GM12801 (cell line): ENCODE data around the gene GNPDA1.

ENCODE experiments used
- CTCF ChIP-seq: IDR thresholded peaks from one replicate; pipeline ENCODE4 v1.5.1; 2011; ENCODE audit warnings: control low read depth; ENCODE audit not compliant: insufficient read length; ENCODE audit errors: extremely low read depth

The GNPDA1 gene

GRCh38 chr5:141989720-141990119 lies 23.1 kb downstream of the GNPDA1 start:
- TF ChIP-seq CTCF = no peak

DNA sequence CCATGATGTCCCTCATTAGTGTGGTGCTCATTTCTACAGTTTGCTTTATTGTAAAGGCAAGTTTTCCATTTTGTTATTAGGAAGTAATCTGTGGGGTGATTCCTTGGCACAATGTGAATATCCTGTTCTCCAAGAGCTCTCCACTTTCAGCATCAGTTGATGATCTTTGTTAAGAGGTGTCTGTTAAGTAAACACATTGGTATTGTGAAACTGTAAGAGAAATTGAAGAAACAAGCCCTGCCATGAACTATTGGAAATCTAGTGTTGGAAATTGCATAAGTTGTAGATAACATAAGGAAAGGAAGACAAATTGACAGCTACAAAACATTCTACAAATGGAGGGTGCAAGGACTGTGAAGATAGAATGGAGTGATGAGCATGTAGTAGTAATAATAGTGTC lies 26.8 kb downstream of the GNPDA1 start:
- TF ChIP-seq CTCF = no peak

DNA sequence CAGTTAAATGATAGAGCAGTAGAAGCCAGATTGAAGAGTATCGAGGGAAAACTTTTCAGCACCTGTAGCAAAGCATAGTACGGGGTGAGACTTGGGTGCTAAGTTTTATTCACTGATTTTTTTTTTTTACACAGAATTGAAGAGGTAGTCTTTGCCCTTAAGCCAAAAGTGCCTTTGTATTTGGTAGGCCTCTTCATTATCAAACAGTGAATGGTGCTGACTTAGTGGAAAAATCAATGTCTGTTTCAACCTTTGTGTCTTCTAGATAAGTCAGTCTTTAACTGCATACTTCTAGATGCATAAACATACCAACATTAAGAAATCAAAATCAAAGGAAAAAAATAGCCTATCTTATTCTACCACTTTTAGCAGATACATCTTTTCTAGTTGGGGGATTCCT lies 30.2 kb downstream of the GNPDA1 start:
- no peak for TF ChIP-seq CTCF

- no peak for TF ChIP-seq CTCF
Measured at GRCh38 chr5:141978389-141978788, 34.4 kb downstream of the GNPDA1 start.

DNA sequence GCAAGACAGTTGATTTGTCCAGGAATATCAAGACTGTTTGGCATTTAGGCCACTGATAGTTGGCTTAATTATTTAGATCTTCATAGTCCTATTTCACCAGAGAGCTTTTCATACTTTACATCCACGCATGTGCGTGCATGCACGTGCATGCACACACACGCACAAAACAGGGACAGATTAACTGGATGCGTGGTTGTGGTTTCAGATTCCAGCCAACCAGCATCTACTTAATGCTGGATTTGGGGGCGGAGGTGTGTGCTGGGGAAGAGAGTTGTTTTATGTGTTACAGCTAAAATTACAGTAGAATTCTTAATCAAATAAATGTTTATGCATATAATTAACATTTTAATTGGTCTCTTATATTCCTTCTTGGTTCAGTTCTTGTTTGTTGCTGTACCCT lies 36.7 kb downstream of the GNPDA1 start:
- TF ChIP-seq CTCF = no peak

- no peak for TF ChIP-seq CTCF
Measured at GRCh38 chr5:141973871-141974595, 38.8 kb downstream of the GNPDA1 start.

DNA sequence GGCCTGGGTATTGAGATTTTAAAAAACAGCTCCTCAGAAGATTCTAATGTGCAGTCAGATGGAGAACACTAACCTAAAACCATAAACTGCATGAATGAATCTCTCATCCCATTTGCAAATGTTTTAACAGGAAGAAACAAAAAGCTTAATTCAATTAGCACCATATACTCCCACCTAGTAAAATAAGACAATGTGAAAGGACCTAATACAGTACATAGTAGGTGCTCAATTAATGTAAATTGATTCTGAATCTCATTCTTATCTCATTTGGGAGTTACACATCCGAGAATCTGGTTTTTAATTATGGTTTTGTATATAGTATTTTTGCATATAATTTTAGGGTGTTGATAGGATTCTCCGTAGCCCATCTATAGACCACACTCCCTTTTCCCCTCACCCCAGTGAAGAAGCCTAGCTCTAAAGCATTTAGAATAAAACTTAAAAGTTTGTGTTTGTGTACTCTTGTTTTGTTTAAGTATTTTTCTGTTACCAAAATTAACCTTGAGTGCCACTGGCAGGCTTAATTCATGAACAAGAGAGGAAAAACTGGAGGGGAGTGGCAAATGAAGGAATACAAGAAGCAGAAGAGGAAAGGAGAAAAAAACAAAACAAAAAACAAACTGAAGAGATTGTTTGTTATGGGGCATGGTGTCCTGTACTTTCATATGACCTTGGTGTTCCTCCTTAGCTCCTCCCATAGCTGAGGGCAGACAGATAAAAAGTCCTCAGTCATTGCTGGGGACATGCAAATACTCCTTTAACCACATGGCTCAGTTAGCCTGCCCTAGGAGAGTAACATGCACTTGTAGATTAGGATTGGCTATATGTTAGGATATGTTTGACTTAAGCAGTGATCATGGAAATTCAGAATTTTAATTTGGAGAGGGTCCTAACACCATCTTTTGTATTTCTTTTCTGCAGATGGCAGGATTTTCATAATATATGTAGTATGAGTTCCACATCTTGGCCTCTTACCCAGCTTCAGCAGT lies 42.8 kb downstream of the GNPDA1 start:
- no peak for TF ChIP-seq CTCF
